DMS53 (cell line): ENCODE results near the gene HOMER2.
A peak's percentile ranks its signal among the peaks of the same experiment; 100 is the strongest.
"Not testable (repeated sequence)": the region's sequence is repeated elsewhere in the genome, so short reads cannot be mapped to it uniquely, and the experiment has no call there.

Source experiments
- DNase-seq: peaks from one replicate; lab custom pipeline; 2025; lab: John Stamatoyannopoulos, UW

Gene HOMER2

DNA sequence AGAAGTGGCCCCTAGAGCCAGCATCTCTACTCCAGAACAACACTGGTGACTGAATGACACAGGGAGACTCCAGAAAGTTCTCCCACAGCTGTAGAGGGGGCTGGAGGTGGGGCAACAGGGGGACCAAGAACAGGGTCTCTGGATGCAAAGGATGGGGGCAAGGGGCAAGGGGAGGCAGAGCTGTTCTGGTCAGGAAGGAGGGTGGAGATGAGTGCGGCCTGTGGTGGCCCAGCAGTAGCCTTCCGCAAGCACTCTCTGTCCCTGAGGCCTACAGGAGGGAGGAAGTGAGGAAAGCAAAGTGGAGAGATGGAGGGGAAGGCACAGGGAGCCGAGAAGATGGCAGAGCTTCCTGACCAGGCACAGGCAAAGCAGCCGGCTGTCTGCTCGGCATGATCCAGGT lies 56.5 kb downstream of the HOMER2 start:
- no peak for DNase-seq

DNA sequence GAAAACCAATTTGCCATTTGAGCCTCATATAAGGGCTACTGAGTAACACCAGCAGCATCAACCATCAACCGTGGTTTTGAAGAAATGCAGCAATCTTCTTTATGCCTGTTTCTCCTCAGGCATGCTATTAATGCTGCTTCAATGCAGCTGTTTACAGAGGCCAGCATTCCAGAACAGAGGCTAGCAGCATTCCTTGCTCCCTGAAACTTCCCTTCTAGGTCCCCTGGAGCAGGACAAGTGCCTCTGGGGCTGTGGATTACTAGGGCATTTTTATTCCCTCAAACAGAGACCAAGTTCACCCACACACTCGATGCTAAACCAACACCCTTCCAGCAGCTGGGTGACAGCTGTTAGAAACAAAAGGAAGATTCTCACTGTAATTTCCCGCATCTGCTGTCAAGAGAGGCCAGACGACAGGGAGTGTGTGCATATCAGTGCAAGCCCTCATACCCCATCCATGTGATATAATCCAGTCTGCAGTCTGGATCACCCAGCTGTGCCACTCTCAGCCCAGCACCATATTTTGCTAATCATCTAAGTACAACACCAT lies 57.5 kb downstream of the HOMER2 start:
- DNase-seq = peak; percentile 11

DNA sequence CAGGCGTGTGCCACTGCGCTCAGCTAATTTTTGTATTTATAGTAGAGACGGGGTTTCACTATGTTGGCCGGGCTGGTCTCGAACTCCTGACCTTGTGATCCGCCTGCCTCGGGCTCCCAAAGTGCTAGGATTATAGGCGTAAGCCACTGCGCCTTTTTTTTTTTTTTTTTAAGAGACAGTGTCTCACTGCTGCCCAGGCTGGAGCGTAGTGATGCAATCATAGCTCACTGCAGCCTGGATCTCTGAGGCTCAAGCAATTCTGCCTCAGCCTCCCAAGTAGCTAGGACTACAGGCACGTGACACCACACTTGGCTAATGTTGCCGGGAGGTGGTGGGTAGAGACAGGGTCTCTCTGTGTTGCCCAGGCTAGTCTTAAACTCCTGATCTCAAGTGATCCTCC lies 59.0 kb downstream of the HOMER2 start:
- DNase-seq = not testable (repeated sequence)

DNA sequence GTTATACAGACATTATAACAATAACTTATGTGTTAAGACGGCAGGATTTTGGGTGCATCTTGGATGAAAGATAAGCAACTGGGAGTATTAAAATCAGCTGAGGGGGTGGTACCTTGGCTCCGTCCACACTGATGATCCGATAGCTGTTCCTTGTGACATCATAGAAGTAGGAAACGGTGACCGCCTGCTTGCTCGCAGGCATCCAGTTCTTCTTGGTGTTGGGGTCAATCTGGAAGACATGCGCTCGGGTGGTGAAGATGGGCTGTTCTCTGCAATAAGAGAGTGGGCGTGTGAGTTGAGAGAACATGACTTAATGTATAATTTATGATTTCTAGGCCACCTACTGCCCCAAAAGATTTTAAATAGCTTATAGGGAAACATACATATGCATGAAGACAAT lies 59.9 kb downstream of the HOMER2 start:
- DNase-seq = no peak

- no peak for DNase-seq
Measured at GRCh38 chr15:82890995-82891390, 61.5 kb downstream of the HOMER2 start.

DNA sequence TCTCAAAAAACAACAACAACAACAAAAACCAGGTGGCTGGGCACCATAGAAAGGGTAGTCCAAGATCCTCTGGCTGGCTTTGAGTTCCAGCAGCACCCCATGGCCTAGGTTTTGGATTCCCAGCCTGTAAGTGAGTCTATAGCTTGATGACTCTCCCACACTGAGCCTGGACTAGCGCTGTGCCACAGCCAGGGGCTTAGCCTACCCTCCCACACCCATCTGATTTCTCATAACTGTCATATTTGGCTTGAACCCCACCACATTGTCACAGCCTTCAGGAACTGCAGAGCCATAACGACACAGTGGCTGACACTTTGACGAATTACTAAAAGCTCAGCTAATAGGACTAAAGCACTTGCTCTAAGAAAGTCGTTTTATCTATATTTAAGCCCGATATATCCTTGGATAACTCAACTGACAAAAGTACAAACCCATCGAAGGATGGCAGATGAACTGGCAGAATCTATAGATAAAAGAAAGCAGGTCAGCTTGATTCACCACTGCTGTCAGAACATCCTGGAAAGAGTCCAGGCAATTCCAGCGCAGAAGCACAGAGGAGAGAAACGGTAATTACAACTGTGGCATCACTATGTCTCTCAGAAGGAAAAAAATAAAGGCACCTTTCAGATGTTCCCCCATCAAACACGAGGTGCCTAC lies 62.1 kb downstream of the HOMER2 start:
- DNase-seq = no peak

DNA sequence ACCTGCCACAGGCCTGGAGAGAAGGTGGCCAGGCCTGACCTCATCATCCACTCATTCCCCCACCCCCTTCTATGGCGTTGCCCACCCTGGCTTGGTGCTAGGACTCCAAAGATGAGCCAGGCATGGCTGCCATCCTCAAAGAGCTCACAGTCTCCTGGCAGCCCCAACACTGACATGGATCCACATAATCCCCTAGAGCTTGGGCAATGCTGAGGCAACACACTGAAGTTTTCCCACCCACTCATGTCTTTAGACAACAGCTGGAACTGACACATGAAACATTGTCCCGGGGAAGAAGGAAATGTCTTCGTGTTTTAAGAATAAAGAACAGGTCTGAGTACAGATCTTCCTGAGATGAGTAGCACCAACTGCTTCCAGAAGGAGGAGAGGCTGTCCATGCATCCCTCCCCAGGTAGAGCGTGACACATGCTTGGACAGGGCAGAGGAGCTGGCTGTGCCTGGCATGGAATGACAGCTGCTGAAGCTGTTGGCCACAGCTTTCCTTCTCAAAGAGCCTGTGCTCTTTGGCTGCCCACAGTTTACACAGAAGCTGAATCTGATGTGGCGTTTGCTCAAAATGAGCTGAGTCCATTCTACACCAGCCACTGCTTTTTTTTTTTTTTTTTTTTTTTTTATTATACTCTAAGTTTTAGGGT lies 70.1 kb downstream of the HOMER2 start:
- DNase-seq = no peak

- no peak for DNase-seq
Measured at GRCh38 chr15:82881747-82882146, 70.8 kb downstream of the HOMER2 start.

- no peak for DNase-seq
Measured at GRCh38 chr15:82880704-82881103, 71.8 kb downstream of the HOMER2 start.

- DNase-seq = no peak
Measured at GRCh38 chr15:82878325-82878724, 74.2 kb downstream of the HOMER2 start.

DNA sequence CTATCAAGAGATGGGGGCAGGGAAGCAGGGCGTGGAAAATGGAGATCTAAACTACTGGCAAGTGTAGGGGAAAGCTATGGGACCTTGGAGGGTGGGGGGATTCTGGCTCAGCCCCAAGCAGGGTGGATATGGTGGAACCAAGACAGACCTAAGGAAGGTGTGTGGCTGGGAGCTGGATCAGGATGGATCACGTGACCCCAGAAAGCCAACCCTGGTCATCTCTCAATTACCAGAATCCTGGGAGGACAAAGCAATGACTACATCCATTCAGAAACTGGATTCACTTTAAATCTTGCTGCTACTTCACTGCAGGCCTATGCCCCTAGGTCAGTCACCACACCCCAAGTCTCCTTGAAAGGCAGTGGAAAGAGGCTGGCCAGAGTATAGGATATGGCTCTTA lies 74.7 kb downstream of the HOMER2 start:
- no peak for DNase-seq

- DNase-seq = no peak
Measured at GRCh38 chr15:82875411-82876003, 77.0 kb downstream of the HOMER2 start.

DNA sequence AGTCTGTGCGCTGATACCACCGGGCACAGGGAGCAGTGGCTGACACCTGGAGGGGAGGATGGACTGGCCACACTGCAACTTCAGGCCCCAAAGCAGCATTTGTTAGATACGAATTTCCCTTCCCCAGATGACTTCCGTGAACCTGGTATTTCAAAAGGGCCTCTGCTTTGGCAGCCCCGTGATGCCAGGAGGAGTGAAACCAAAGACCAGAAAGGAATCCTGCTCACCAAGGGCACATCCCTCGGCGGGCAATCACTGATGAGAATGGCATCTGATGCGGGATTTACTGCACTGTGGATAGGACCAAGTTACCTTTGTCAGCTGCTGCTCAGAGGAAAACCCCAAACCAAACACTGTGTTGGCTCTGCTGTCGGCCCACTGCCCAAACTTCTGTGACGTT lies 77.6 kb downstream of the HOMER2 start:
- no peak for DNase-seq

DNA sequence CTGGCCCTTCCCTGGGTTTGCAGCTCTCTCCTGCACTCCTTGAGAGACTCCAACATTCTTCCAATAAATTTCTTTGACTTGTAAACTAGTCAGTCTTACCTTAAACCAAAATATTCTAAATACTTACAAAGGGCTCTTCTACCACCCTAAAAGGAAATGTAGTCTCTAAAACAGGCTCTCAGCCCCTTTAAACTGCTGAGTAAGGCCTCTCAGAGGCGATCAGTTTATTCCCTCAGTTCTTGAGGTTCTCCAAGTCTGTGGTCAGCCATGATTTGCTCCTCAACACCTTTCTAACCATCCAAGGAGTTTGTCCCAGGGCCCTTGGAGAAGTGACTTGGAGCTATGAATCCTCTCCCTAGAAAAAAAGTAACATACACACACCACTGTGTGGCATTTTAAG lies 78.3 kb downstream of the HOMER2 start:
- no peak for DNase-seq

DNA sequence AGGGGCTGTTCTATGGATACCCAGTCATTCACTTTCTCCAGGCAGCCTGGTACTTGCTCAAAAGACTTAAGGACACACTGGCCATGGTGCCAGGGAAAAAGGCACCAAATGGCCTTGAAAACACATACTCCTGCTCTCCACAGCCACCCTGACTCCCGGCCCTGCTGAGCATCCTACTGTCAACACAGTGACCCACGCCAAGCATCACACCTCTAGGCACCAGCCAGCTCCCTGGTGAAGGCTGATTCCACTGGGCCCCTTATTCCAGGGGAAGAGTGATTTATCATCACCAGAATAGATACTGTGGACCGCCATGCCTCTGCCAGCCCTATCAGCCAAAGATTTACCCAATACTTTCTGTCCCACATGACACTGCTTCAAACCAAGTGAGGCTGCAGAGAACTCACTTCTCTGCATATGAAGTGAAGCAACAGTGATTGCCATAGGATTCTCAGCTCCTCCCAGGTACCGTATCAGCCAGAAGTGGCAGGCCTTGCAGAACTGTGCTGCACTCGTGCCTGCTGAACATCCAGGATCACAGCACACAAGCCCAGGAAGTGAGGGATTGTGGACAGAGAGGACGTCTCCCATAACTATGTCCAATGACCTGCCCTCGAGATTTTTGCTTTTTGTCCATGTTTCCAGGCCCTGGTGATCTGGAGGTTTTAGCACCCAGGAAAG lies 79.4 kb downstream of the HOMER2 start:
- no peak for DNase-seq

DNA sequence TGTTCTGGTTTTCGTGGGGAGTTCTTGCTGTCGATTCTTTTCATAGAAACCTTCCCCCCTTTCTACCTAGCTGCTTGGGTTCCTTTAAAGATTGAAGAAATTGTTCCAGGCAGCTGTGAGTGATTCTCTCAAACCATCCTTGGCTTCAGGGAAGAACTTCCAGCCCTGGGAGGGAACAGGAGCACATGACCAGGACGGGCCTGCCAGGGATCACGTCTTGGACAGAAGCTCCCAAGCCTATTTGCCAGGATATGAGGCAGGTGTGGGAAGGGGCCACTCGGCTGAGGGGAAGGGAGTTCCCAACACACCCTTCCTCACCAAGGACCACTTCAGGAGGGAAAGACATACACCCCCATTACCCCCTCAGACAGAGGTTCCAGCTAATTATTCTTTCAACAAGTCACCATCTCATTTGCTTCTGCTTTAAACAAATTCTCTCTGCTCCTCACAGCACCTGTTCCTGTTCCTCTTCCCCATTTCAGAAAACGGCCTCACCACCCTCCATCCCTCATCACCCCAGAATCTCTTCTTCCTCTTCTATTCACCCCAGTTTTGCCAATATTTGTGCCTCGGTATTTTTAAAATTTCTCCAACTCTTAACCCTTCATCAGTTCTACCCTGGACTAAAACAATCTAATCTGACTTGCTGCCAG lies 80.6 kb downstream of the HOMER2 start:
- DNase-seq = no peak

DNA sequence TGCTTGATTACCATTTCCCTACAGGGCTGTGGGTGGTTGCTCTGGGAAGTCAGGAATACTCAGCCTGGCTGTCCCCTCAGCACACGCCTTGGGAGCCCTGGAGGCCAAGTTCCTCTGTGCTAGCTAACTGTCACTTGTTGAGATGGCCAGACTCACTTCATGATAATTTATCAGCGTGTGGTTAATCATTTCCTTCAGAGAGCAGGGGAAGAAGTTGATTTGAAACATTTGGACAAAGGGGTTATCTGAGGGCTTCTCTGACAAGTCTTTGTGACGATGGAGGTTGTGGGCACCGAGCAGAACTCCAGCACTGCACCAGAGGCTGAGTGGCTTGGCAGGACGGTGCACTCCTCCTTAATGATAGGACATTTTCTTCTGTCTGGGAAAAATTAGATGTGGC lies 81.2 kb downstream of the HOMER2 start:
- DNase-seq = no peak

DNA sequence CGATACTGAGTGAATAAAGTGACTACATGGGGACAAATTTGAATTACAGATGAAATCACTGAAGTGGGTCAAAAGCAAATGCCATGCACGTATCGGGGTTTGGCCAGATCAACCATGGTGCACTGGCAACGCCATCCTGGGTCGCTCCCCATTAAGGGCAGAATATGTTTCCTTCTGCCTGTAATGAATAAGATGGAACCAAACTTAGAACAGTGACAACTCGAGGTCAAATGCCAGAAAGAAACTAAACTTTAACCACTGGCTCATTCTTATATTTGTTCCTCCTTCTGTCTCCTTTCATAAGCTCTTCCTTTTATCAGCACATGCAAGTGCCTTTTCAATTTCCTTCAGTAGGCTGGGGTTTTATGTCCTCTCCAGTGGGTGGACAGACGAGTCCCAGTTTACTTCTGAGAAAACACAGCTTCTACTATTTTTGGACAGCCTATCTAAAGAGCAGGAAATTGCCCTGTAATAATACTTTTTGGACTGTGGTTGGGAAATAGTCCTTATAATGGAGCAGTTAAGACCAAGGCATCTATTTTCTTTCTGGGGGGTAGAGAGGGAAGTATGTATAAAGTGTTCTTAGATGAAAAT lies 81.7 kb downstream of the HOMER2 start:
- DNase-seq = no peak

- DNase-seq = not testable (repeated sequence)
Measured at GRCh38 chr15:82865981-82866380, 86.5 kb downstream of the HOMER2 start.

GRCh38 chr15:82865581-82865980 lies 86.9 kb downstream of the HOMER2 start:
- not testable (repeated sequence) for DNase-seq

GRCh38 chr15:82864967-82865366 lies 87.6 kb downstream of the HOMER2 start:
- no peak for DNase-seq

DNA sequence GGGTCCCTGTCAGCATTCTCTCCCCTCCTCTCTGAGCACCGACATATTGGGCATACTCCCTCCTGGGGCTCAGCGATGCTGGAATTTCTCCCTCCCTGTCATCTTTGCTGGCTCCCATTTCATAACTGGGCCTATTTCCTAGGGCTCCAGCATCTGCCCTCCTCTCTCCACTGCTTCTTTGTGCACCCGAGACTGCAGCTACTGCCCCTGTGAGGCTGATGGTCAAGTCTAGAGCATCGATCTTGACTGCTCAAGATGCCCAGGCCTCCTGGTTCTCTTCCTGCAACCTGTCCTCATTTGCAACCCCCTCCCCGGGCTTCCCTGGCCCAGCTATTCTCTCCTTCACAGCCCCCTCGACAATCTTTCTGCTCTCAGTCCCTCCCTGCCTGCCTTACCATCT lies 89.6 kb downstream of the HOMER2 start:
- DNase-seq = no peak
